Neutrophil (primary cell): Measurements from ENCODE around the gene MAGEA9.
"Not testable (repeated sequence)": the region's sequence is repeated elsewhere in the genome, so short reads cannot be mapped to it uniquely, and the experiment has no call there.

ENCODE experiments used
- H3K27ac ChIP-seq: fragments of 200-600 bp; sonication (generic); 2 replicates; pipeline ENCODE4 v1.5.1; 2016; ENCODE audit warnings: mild to moderate bottlenecking, moderate library complexity
- H3K27me3 ChIP-seq: fragments of 200-600 bp; sonication (generic); 2 replicates; pipeline ENCODE4 v1.6.0; 2016; ENCODE audit warnings: mild to moderate bottlenecking
- H3K36me3 ChIP-seq: fragments of 200-600 bp; sonication (generic); 2 replicates; pipeline ENCODE4 v1.5.1; 2017
- H3K4me1 ChIP-seq, 2 experiments: fragments of 200-600 bp in 1 of 2; sonication (generic) in 1 of 2; 1 replicate in 1 of 2; 2 replicates in 1 of 2; pipeline versions ENCODE4 v1.5.1 to v1.6.1; 2013 to 2016; ENCODE audit warnings: low read depth in 1 of 2, low read length in 1 of 2, mild to moderate bottlenecking in 1 of 2, moderate library complexity in 1 of 2; ENCODE audit not compliant: control insufficient read depth in 1 of 2, insufficient read depth in 1 of 2
- H3K4me3 ChIP-seq, 2 experiments: fragments of 200-600 bp in 1 of 2; sonication (generic) in 1 of 2; 1 replicate in 1 of 2; 2 replicates in 1 of 2; pipeline ENCODE4 v1.5.1; 2013 to 2016; ENCODE audit warnings: low read depth in 1 of 2, low read length in 1 of 2, mild to moderate bottlenecking in 1 of 2, moderate library complexity in 1 of 2
- H3K9me3 ChIP-seq: fragments of 200-600 bp; sonication (generic); 2 replicates; pipeline ENCODE4 v1.5.1; 2016
- TF ChIP-seq, protein P1 (sequence below): fragments of 200-600 bp; sonication (generic); IDR thresholded peaks from 2 replicates; pipeline ENCODE4 v1.5.1; 2016; ENCODE audit warnings: antibody characterized with exemption

The MAGEA9 gene

GRCh38 chrX:149760965-149761364 is 20.8 kb upstream of the MAGEA9 start:
- Histone ChIP-seq H3K36me3 (no peaks in the 10 kb centered on the region), H3K9me3 (no peaks in the 10 kb centered on the region), H3K4me1 (no peaks in the 10 kb centered on the region), H3K27ac (no peak overlapping the region), H3K4me3 (no peak overlapping the region), H3K27me3 (no peaks in the 10 kb centered on the region)
- TF ChIP-seq, protein P1, sequence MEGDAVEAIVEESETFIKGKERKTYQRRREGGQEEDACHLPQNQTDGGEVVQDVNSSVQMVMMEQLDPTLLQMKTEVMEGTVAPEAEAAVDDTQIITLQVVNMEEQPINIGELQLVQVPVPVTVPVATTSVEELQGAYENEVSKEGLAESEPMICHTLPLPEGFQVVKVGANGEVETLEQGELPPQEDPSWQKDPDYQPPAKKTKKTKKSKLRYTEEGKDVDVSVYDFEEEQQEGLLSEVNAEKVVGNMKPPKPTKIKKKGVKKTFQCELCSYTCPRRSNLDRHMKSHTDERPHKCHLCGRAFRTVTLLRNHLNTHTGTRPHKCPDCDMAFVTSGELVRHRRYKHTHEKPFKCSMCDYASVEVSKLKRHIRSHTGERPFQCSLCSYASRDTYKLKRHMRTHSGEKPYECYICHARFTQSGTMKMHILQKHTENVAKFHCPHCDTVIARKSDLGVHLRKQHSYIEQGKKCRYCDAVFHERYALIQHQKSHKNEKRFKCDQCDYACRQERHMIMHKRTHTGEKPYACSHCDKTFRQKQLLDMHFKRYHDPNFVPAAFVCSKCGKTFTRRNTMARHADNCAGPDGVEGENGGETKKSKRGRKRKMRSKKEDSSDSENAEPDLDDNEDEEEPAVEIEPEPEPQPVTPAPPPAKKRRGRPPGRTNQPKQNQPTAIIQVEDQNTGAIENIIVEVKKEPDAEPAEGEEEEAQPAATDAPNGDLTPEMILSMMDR = no peak

DNA sequence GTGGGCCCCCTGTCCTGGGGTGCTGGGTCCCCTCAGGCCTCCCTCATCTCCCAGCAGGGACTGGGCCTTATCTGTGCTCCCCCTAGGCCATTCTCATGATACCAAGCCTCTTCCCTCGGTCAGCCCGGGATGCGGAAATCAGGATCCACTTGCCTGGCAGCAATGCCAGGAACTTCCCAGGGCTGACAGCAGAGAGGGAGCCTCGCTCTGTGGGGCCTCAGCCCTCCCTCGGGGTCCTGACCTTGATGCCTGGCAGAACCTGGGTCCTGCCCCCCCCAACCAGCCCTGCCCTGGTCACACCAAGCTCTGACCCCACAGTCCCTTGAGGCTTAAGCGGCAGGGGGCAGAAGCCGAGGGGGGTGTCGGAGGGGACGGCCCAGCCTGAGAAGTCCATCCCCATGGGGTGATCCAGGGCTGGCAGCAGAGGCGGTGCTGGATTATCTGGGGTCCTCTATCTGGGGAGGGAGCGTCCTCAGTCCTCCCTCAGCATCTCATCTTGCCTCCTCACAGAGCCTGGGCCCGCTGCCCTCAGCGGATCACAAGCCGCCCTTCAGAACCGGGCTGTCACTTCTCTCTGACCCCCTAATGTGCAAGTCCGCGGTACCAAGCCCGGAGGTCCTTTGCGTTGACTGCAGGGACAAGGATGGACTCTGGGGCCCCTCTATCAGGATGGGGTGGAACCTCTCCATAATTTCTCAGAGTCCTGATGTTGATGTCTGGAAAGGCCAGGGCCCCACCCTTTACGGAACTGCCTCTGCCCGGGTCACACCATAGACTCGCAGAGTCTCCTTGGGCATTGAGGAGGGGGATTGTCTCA is 19.7 kb upstream of the MAGEA9 start:
- not testable (repeated sequence) for H3K36me3 ChIP-seq, H3K4me1 ChIP-seq, H3K27ac ChIP-seq, H3K27me3 ChIP-seq, H3K4me3 ChIP-seq, H3K9me3 ChIP-seq

GRCh38 chrX:149762696-149763614 is 18.8 kb upstream of the MAGEA9 start:
- TF ChIP-seq, protein P1 = no peak
- Histone ChIP-seq H3K4me1 (no peaks in the 10 kb centered on the region), H3K9me3 (no peaks in the 10 kb centered on the region)

DNA sequence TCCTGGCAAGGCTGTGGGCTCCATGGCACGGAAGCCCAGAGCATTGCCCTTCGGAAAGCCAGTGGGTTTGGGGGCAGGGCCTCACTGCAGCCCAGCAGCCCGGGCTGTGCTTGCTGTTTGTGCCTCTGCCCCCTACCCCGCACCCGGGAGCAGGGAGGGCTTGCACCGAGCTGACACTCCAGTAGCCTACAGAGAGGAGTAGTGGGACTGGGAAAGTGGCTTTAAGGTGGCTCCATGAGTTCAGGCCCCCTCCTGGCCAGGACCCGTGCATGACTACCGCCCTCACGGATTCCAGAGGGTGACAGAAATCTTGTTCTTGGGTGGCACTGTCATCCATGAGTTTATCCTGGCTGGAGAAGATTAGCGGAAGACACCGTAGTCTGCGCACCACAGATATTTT is 11.4 kb upstream of the MAGEA9 start:
- H3K27ac ChIP-seq, H3K9me3 ChIP-seq, H3K27me3 ChIP-seq, H3K4me3 ChIP-seq, H3K36me3 ChIP-seq, H3K4me1 ChIP-seq: not testable (repeated sequence)

More at GRCh38 chrX:149762696-149763614, 18.8 kb upstream of the MAGEA9 start:
- no peaks in the 10 kb centered on the region for H3K27me3 ChIP-seq
- no peak overlapping the region for H3K4me3 ChIP-seq
- no peaks in the 10 kb centered on the region for H3K36me3 ChIP-seq
- H3K27ac ChIP-seq = no peak overlapping the region

DNA sequence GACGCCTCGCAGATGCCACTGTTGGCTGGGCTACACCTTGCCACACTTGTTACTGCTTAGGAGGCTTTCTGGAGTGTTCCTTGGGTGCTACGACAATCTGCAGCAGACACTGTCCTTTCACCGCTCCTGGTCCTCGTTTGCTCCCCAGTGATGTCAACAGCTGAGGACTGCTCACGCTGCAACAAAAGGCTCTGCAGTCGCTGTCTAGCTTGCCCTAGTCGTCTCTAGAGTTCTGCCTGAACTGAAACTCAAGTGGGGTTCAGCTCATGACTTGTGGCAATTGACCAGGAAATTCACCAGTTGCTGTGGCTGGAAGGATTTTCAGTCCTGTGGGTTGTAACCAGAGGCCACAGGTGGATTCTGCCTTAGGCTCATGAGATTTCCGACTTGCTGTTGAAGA is 8.7 kb upstream of the MAGEA9 start:
- not testable (repeated sequence) for H3K9me3 ChIP-seq, H3K36me3 ChIP-seq, H3K4me1 ChIP-seq, H3K27me3 ChIP-seq, H3K4me3 ChIP-seq, H3K27ac ChIP-seq

DNA sequence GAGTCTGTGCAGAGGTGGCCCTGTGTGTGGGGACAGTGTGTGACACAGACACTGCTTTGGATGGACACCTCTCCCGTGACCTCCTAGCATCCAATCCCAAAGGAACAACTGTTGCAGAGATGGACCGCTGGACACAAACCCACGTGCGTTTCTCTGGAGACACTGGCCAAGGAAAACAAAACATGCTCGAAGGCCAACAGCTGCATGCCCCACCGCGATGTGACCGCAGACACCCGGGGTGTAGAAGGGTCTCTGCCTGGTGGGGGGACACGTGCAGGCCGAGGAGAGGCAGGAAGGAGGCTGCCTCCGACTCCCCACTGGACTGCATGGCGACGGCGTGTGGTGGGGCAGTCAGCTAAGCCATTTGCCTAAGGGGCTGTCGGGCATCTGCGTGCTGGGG is 8.0 kb upstream of the MAGEA9 start, which contains the start of gene HSFX1:
Gene HSFX1, plus strand, starts transcription at position 301 of the 400 bp plus-strand sequence. CDS start 614 bp downstream, outside the sequence.
- not testable (repeated sequence) for H3K4me3 ChIP-seq, H3K27ac ChIP-seq, H3K9me3 ChIP-seq, H3K4me1 ChIP-seq, H3K36me3 ChIP-seq, H3K27me3 ChIP-seq

GRCh38 chrX:149777999-149778398 is 3.7 kb upstream of the MAGEA9 start:
- H3K27me3 ChIP-seq, H3K9me3 ChIP-seq, H3K27ac ChIP-seq, H3K4me3 ChIP-seq, H3K36me3 ChIP-seq, H3K4me1 ChIP-seq: not testable (repeated sequence)

- not testable (repeated sequence) for H3K4me3 ChIP-seq, H3K9me3 ChIP-seq, H3K27me3 ChIP-seq, H3K27ac ChIP-seq, H3K36me3 ChIP-seq, H3K4me1 ChIP-seq
Observed at GRCh38 chrX:149795531-149795930, 13.8 kb downstream of the MAGEA9 start.
